ENCODE measurements around the gene SLC9A3. TPM values are rescaled to one million over a fixed set of nuclear protein-coding genes. Genes with fewer than 3 reads are reported as not detected.

SLC9A3 gene
- polyA plus RNA-seq, 5 donors, result 2.1 to 3.7 (median 2.7) TPM

- DNase-seq, result no peak
Observed at GRCh38 chr5:526456-527088, 2.3 kb upstream of the SLC9A3 start.

GRCh38 chr5:525916-526315, 1.7 kb upstream of the SLC9A3 start:
- no peak for DNase-seq

DNA sequence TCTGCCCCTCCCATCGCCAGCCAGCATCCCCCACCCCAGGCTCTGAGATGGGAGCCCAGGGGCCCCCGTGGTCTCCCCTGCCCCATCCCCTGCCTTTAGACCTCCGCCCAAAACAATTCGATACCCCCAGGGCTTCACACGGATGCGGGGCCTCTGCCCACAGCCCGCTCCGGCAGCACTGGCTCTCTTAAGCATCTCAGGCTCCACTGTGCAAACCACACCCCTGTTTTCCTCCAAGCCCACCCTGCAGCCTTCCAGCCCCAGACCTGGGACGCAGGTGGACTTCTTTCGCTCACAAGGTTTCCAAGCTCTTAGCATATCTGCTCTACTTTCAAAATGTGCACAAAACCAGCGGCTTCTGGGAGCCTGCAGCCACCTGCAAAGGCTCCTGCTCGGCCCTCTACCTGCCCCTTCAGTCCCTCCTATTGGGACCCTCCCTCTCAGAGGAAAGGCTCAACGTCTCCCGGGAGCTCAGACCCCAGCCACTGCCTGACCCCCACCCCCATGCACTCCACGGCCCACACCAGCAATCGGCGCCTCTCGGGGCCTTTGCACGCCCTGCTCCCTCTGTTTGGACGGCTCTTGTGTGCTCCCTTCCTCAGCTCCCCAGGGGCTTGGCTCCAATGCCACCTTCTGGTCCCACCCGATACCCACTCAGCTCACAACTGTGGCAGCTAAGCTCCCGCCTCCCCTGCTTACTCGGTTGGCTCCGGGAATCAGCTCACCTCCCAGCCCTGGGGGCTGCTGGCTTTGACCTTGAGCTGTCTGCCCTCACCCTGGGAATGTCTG, 918 bp upstream of the SLC9A3 start:
- no peak for DNase-seq

DNA sequence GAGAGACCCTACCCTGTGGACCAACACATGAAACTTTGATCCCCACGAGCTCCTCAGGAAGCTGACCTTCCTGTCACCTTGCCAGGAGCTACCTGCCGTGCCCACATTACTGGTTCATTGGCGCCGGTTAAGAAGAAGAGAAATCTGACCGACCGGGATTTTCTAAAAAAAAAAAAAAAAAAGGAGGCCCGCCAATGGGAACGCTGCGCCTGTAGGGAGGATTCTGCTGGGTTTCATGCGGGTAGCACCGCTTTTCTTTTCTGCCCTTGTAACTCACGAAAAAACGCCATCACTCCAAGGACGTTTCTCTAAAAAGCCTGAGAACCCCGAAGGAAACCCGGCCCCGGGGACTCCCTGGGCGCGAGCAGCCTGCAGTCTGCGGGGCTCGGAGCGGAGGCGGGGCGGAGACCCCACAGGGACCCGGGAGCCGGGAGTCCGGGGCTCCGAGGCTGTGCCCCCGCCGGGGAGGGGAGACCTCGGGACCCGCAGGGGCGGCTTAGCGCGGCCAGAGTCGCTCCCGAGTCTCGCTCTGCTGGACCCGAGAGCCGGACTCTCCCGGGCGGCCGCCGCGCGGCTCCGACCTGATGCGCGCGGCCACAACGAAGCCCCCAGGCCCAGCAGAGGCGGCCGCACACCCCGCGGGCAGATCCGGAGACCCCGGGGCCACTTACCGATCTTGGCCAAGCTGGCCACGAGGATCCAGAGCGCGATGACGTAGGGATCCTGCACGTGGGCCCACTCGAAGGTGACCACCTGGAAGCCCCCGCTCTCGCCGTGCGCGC, 617 bp downstream of the SLC9A3 start:
- DNase-seq, result no peak

GRCh38 chr5:522899-523440, 1.3 kb downstream of the SLC9A3 start:
- peak; percentile 45 to 48 for DNase-seq

DNA sequence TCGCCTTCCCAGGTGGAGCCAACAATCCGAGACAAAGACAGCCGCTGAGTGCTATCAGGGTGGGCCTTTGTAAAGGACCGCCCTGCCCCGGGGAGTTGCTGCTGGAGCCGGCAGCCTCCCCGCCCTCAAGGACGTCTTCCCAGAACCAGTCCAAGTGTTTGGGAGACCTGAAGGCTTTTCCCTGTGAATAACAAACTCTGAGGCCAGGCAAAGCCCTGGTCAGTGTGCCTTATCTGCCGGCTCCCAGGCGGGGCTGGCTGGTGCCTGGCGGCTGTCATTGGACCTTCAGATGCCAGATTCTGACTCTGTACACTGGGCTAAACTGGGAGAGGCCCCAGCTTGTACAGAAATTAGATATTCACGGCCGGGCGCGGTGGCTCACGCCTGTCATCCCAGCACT, 2.1 kb downstream of the SLC9A3 start:
- no peak for DNase-seq

DNA sequence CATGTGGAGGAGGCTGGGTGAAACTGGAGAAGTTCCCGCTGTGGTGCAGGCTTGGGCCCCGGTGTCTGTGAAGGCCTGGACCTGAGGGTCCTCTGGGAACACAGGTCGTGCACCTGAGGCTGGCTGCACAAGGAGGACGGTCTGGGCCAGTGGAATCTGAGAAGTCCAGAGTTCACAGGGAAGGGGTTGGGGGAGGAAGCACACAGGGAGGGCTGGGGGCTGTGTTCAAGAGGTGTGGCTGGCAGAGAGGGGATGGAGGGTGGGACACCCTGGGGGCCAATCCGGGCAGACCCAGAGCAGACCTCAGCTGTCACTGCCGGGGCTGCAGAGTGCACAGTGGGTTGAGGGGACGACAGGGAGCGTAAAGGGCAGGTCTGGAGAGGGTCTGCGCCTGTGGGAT, 2.6 kb downstream of the SLC9A3 start:
- no peak for DNase-seq

DNA sequence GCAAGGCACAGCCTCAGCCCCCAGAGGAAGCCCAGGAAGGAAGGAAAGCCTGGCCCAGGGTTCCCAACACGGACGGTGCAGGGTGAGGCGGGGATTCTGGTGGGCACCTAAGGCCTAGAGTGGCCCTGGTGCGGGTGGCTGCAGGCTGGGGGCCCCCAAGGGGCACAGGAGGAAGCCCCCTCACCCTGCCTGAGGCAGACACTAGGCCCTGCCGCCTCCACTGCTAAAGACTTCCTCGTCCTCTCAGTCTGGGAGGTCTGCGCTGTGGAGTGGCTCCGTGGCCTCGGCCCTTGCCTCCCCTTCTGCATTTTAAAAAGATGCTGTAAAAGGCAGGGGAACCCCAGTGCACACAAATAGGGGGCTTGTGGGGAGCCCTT, 3.4 kb downstream of the SLC9A3 start:
- DNase-seq, result no peak

GRCh38 chr5:520196-520849, 3.9 kb downstream of the SLC9A3 start:
- DNase-seq, result no peak

GRCh38 chr5:518721-519120, 5.5 kb downstream of the SLC9A3 start:
- no peak for DNase-seq

DNA sequence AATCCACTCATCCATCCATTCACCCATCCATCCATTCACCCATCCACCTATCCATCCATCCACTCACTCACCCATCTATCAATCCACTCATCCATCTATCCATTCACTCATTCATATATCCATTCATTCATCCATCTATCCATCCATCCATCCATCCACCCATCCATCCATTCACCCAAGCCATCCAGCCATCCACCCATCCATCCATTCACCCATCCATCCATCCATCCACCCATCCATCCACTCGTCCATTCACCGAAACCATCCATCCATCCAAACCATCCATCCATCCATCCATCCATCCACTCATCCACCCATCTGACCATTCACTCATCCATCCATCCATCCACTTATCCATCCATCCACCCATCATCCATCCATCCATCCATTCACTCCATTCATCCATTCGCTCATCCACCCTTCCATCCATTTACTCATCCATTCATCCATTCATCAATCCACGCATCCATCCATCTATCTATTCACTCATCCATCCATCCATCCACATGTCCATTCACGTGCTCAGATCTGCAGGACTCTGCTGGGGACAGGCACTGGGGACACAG, 6.6 kb downstream of the SLC9A3 start:
- DNase-seq, result no peak

GRCh38 chr5:516980-517379, 7.3 kb downstream of the SLC9A3 start:
- DNase-seq, result no peak

DNA sequence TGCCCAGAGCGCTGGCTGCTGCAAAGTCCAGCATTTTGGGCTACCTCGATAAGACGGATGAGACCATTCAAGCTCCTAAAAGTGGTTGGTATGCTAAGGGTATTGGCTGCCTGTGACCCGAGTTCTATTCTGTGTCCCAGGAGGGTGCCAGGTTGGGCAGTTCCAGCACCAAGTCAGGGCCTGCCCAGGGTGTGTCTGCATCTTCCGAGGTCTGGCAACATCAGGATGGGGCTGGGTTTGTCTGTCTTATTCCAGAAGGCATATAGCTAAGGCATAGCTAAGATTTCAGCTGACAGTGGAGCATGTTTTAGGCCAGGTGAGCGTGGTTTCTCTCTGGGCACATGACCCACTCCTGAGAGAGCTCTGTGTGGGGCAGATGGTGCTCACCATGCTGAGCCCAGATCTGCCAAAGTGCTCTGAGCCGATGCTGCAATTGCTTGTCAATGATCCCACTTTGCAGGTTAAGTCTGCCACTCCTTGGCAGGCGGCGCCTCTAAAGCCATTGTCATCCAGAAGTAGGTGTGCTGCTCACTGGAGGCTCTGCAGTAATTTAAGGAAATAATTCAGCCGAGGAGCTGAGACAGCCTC, 7.8 kb downstream of the SLC9A3 start:
- no peak for DNase-seq

GRCh38 chr5:515273-515836, 8.9 kb downstream of the SLC9A3 start:
- no peak for DNase-seq

DNA sequence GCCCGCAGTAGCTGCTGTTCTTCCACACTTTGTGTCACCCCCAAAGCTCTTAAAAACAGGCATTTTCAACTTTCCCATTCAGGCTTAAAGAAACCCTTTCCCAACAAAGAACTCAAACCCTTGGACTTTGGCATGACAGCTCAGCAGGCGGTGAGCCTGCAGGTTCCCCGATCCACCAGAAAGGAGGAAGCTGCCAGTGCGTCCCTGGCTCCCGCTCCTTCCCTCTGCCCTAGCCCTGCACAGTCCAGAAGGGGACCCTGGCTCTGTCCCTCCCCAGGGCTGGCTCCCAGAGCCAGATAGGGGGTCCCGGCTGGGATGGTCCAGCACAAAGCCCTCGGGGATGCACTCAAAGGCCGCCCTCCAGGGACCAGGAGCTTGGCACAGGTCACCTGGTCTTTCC, 9.6 kb downstream of the SLC9A3 start:
- no peak for DNase-seq

GRCh38 chr5:514101-514485, 10.2 kb downstream of the SLC9A3 start:
- DNase-seq, result no peak

DNA sequence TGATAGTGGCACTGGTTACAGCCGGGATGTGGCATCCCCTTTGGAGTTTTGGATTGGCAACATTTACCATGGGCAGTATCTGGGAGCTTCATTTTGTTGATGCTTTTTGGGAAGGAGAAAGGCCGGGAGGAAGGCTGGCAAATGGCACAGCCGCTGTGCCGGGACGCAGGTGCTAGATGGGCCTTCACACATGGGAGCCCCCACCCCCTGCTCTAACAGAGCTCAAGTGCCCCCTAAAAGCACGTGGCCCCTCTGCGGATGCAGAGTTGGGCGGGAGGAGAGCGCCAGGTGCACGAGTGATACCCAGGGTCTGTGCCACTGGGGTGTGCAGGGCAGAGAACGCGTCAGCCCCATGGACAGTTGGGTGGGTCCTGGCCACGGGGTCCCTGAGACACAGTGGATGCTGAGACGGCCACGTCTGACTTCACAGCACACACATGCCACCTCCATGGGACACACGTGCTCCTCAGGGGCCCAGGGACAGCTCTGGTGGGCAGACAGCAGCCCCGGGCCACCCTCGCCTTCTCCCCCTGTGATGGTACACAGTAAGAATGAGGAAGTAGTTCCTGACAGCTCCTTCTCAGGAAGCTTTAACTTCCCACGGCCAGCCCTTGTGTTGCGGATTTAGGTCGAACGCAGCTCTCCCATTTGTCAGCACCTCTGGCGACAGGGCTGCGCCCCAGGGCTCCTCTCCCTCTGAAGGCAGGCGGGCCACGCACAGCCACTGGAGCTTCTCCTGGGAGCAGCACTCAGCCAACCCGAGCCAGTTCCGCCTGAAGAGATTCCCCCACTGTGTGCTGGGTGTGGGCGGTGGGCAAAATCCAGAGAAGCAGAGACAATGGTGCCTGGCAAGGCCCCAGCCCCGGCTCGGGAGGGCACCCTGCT, 10.8 kb downstream of the SLC9A3 start:
- no peak for DNase-seq

DNA sequence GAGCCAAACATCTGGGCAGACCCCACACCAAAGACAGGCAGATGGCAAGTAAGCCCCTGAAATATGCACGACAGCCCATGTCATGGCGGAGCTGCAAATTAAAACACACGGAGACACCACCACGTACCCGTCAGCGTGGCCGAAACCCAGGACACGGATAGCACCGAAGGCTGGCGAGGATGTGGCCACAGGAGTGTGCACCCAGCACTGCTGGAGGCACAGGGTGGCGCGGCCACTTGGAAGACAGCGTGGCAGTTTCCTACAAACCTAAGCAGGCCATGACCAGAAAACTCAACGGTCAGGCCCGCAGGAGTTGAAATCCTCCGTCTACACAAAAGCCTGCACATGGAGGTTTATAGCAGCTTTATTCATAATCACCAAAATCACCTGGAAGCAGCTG, 12.8 kb downstream of the SLC9A3 start:
- no peak for DNase-seq

DNA sequence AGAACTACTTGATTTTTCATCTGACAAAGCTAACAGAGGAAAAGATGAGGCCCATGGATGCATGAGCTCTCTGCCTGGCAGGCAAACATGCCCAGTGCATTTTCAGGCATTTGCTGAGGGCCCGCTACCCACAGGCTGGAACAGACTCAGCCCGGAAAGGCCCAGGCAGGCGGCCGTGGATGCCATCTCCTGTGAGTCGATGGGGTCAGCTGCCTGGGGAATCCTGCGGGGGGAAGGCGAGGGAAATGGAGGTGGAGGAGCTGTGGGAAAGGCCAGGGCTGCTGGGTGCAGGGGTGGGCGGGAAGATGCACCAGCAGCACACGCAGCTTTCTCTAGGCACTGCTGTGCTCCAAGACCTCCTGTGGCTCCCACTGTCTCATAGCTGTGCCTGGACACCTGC, 13.7 kb downstream of the SLC9A3 start:
- no peak for DNase-seq

DNA sequence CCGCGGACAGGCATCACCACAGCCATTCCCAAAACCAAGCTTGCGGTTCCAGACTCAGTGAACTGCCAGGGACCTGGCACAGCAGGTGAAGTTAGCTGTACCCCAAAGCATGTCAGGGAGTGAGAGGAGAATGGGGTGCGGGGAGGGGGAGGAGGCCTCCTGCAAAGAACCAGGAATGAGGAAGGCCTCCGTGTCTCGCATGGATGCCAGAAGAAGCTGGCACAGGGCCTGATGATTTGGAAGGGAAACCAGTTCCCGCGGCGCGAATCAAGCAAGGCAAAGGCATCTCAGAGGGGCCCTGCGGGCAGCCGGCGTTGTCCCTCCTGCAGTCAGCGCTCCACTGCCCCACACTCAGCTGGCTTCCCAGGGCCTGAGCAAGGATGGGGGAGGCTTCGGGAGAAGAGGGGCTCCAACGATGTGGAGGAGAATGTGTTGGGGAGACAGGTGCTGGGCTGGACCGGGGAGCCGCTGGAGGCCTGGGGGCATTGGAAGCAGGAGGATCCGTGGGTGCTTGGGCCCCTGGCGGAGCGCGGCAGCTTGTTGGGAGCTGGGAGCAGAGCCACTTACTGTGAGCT, 14.6 kb downstream of the SLC9A3 start:
- DNase-seq, result no peak

Measured in right lung (tissue), 5 donors.